HepG2 (cell line): ENCODE results near the gene PSMG3. TPM values are rescaled to one million over a fixed set of nuclear protein-coding genes. Genes with fewer than 3 reads are reported as not detected.

Experiments
- ATAC-seq: fragments of 200-7000 bp; cut with Tn5 transposase; 3 replicates; pipeline ENCODE4 v1.9.1; 2020; ENCODE audit warnings: mild to moderate bottlenecking, moderate library complexity
- BruUV-seq: library from RNA; stranded (reverse); fragments of 400-500 nt; replicated peaks from 2 replicates; lab custom pipeline; 2021; lab: Mats Ljungman, UMichigan
- CTCF ChIA-PET: fragments of 300-600 bp; formaldehyde crosslinking; extraction: SDS; loops from one replicate; lab custom pipeline; 2021; ENCODE audit warnings: low total read pairs, inconsistent platforms, low intra/inter-chr PET ratio; lab: Yijun Ruan, JAX
- POLR2A ChIA-PET: fragments of 350-600 bp; sonication (Branson Sonifier 250); formaldehyde crosslinking; loops from one replicate; lab custom pipeline; 2020; ENCODE audit warnings: antibody characterized with exemption, inconsistent platforms; lab: Yijun Ruan, JAX
- DNase-seq: peaks from one replicate; pipeline ENCODE4 v3.0.0-alpha.2; 2015; ENCODE audit warnings: low spot score
- FAIRE-seq: peaks from 3 replicates; lab custom pipeline; 2011; peaks lifted over from hg19 to GRCh38; lab: Jason Lieb, UNC
- H2AFZ ChIP-seq: one replicate; pipeline ENCODE4 v1.6.1; 2011; ENCODE audit warnings: low read length, inconsistent platforms
- H3K27ac ChIP-seq: fragments of 300-600 bp; 3 replicates; pipeline ENCODE4 v1.8.0; 2011; ENCODE audit warnings: mixed run types, mild to moderate bottlenecking, mixed read lengths, low read length, inconsistent platforms; ENCODE audit not compliant: insufficient read depth; ENCODE audit errors: extremely low read length
- H3K27me3 ChIP-seq, 2 experiments: fragments of 200-600 bp in 1 of 2; 2 replicates in 1 of 2; 3 replicates in 1 of 2; pipeline versions ENCODE4 v1.6.0 to v1.8.0; 2011; ENCODE audit warnings: low read length in 2 of 2, mild to moderate bottlenecking in 2 of 2, moderate library complexity in 2 of 2, inconsistent platforms in 1 of 2; ENCODE audit not compliant: insufficient read depth in 2 of 2, control insufficient read depth in 1 of 2
- H3K36me3 ChIP-seq, 2 experiments: fragments of 200-600 bp in 1 of 2; replicated peaks in 1 of 2; 2 replicates in 1 of 2; 3 replicates in 1 of 2; pipeline versions ENCODE4 v1.5.1 to v1.8.0; 2011; ENCODE audit warnings: low read length in 2 of 2, inconsistent platforms in 1 of 2; ENCODE audit not compliant: insufficient read depth in 2 of 2, control insufficient read depth in 1 of 2
- H3K4me1 ChIP-seq: 2 replicates; pipeline ENCODE4 v1.5.1; 2012; ENCODE audit warnings: low read length, inconsistent platforms; ENCODE audit not compliant: insufficient read depth
- H3K4me2 ChIP-seq: 2 replicates; pipeline ENCODE4 v1.6.0; 2011; ENCODE audit warnings: low read depth, low read length, inconsistent platforms
- H3K4me3 ChIP-seq, 3 experiments: fragments of 200-600 bp in 1 of 3; sonication (generic), shearing (Covaris generic) in 1 of 3; replicated peaks in 1 of 3; 2 replicates each; pipeline ENCODE4 v1.5.1; 2011 to 2016; ENCODE audit warnings: low read length in 3 of 3, inconsistent platforms in 2 of 3, low read depth in 2 of 3, mild to moderate bottlenecking in 2 of 3, control low read depth in 1 of 3, mixed read lengths in 1 of 3; ENCODE audit not compliant: insufficient read depth in 1 of 3
- H3K79me2 ChIP-seq: one replicate; pipeline ENCODE4 v1.6.1; 2011; ENCODE audit warnings: low read length, inconsistent platforms; ENCODE audit not compliant: insufficient read depth
- H3K9ac ChIP-seq: 2 replicates; pipeline ENCODE4 v1.6.0; 2011; ENCODE audit warnings: mild to moderate bottlenecking, low read depth, low read length, inconsistent platforms; ENCODE audit not compliant: insufficient read depth
- H3K9me3 ChIP-seq: 2 replicates; pipeline ENCODE4 v1.5.1; 2012; ENCODE audit warnings: mild to moderate bottlenecking, low read length
- H4K20me1 ChIP-seq: 2 replicates; pipeline ENCODE4 v1.6.0; 2011; ENCODE audit warnings: inconsistent platforms, mild to moderate bottlenecking, low read length, moderate library complexity; ENCODE audit not compliant: insufficient read depth
- AGO2 ChIP-seq: fragments of 200-400 bp; formaldehyde crosslinking; optimal IDR thresholded peaks from 2 replicates; pipeline ENCODE3; 2017; ENCODE audit warnings: mild to moderate bottlenecking, low read depth, low read length, moderate library complexity
- AKAP8 ChIP-seq: sonication (generic); formaldehyde crosslinking; IDR thresholded peaks from 2 replicates; pipeline ENCODE4 v1.5.1; 2020; ENCODE audit warnings: mild to moderate bottlenecking, missing genetic modification reagents
- HNRNPH1 ChIP-seq: fragments of 200-400 bp; formaldehyde crosslinking; optimal IDR thresholded peaks from 2 replicates; pipeline ENCODE3; 2017; ENCODE audit warnings: mild to moderate bottlenecking, low read depth, low read length
- KDM2A ChIP-seq: sonication (generic); formaldehyde crosslinking; IDR thresholded peaks from 2 replicates; pipeline ENCODE4 v1.4.0; 2020; ENCODE audit warnings: low read depth, missing genetic modification reagents, borderline replicate concordance
- KDM6A ChIP-seq: IDR thresholded peaks from 2 replicates; pipeline ENCODE4 v1.6.1; 2016; ENCODE audit warnings: low read depth
- POLR2A ChIP-seq, 2 experiments: IDR thresholded peaks; 2 replicates each; pipeline ENCODE4 v1.6.1; 2011; ENCODE audit warnings: low read depth in 2 of 2, low read length in 2 of 2, mild to moderate bottlenecking in 1 of 2, moderate library complexity in 1 of 2; ENCODE audit not compliant: insufficient read depth in 1 of 2
- POLR2AphosphoS2 ChIP-seq: IDR thresholded peaks from 2 replicates; pipeline ENCODE4 v1.6.1; 2011; ENCODE audit warnings: low read depth, low read length, improper control_type of control experiment
- POLR2G ChIP-seq: fragments of 200-400 bp; formaldehyde crosslinking; IDR thresholded peaks from 2 replicates; pipeline ENCODE4 v1.6.1; 2018; ENCODE audit warnings: mild to moderate bottlenecking, low read depth, low read length, moderate library complexity
- RBFOX2 ChIP-seq: fragments of 200-400 bp; formaldehyde crosslinking; IDR thresholded peaks from 2 replicates; pipeline ENCODE4 v1.6.1; 2017; ENCODE audit warnings: low read depth, mild to moderate bottlenecking, low read length
- ZNF232 ChIP-seq: sonication (generic); formaldehyde crosslinking; IDR thresholded peaks from 2 replicates; pipeline ENCODE4 v1.4.0; 2020; ENCODE audit warnings: missing genetic modification reagents, borderline replicate concordance
- ZNF580 ChIP-seq: IDR thresholded peaks from 2 replicates; pipeline ENCODE4 v1.6.1; 2016; ENCODE audit warnings: low read depth, borderline replicate concordance
- ZNF749 ChIP-seq: sonication (generic); formaldehyde crosslinking; IDR thresholded peaks from 2 replicates; pipeline ENCODE4 v1.8.0; 2022; ENCODE audit warnings: mild to moderate bottlenecking, missing genetic modification reagents, moderate library complexity, borderline replicate concordance
- WGBS: methylation state at CpG from one replicate; pipeline ENCODE4 v1.1.6; 2017; ENCODE audit warnings: low lambda C conversion rate; 5-methylcytosine and 5-hydroxymethylcytosine counted together
- in situ Hi-C: cut with HindIII; loops from 2 replicates; pipeline ENCODE4 v1.10.0; 2017; ENCODE audit warnings: low pct_unique_long_range_greater_than_20kb; ENCODE audit not compliant: extremely low pct_ligation_motif_present
- intact Hi-C: fragments of 100-400 bp; cut with micrococcal nuclease; formaldehyde crosslinking; loops from one replicate; pipeline ENCODE4 v1.10.0; 2022; ENCODE audit not compliant: unreplicated experiment
- polyA plus RNA-seq, 8 experiments: library from polyadenylated mRNA; depleted of rRNA in 3 of 8; stranded (reverse) in 7 of 8; unstranded in 1 of 8; fragments of >200 nt; fragmentation: Illumina TruSeq in 4 of 8; extraction: Trizol in 4 of 8; gene quantifications; 2 replicates each; pipeline versions ENCODE4 v1.2.1 to v1.2.3, GENCODE V29; 2011 to 2016; ENCODE audit warnings: low read depth in 4 of 8, missing spikeins in 1 of 8, mixed read lengths in 1 of 8; ENCODE audit not compliant: insufficient read depth in 1 of 8
- total RNA-seq, 5 experiments: library from RNA; depleted of rRNA; stranded (reverse); fragments of >200 nt; fragmentation: Illumina TruSeq; extraction: Trizol; gene quantifications; 2 replicates each; pipeline ENCODE4 v1.2.3, GENCODE V29; 2016; ENCODE audit warnings: low read depth in 1 of 5

PSMG3 gene
- total and polyA plus RNA-seq, 2 of the 13 experiments (the other 11 are each of a cell fraction or from before 2014, with no cell fraction given): 29.6 to 48.4 TPM

- CTCF ChIA-PET: no interaction called here
- no peak for DNase-seq
- TF ChIP-seq ZNF232 (CRISPR knock-in tag): 0 out of 2 replicates have a peak, but pooled peaks have one; percentile 28
- no peak for TF ChIP-seq ZNF580 (CRISPR knock-in tag)
- 0 out of 2 replicates have a peak, but pooled peaks have one; percentile 2 for TF ChIP-seq POLR2G
- no peak for TF ChIP-seq KDM6A (CRISPR knock-in tag)
- peak; percentile 23; the same call in 1 of the 2 replicates for TF ChIP-seq AKAP8 (CRISPR knock-in tag)
- peak; percentile 86 for TF ChIP-seq AGO2
- 0 out of 2 replicates have a peak, but pooled peaks have one; percentile 14 for TF ChIP-seq POLR2AphosphoS2
- peak in 1 of 2 experiments; percentile 18; a peak in 1 of 4 replicates for TF ChIP-seq POLR2A (IDR thresholded peaks at IDR 0.05; ENCODE audit: insufficient read depth in 1 of 2, low read depth in 2 of 2, low read length in 2 of 2)
- no peak for TF ChIP-seq ZNF749 (CRISPR knock-in tag)
- TF ChIP-seq KDM2A: 0 out of 2 replicates have a peak, but pooled peaks have one; percentile 24
- TF ChIP-seq HNRNPH1: peak; percentile 14
- TF ChIP-seq RBFOX2: peak; percentile 15; the same call in 1 of the 2 replicates
- TF ChIP-seq, all 625 proteins: peak for 9
- Histone ChIP-seq H2AFZ (no peak overlapping the region), H3K79me2 (peaks cover 17% of the 10 kb centered on the region), H3K9ac (no peak overlapping the region), H3K36me3 (peaks cover 12 to 27% of the 10 kb centered on the region in 2 experiments; a peak in 4 of 5 replicates), H3K9me3 (no peaks in the 10 kb centered on the region), H3K27ac (no peak overlapping the region), H3K4me1 (peaks cover 13% of the 10 kb centered on the region), H3K4me3 (no peak overlapping the region), H4K20me1 (no peaks in the 10 kb centered on the region), H3K27me3 (no peaks in the 10 kb centered on the region), H3K4me2 (no peak overlapping the region)
- intact Hi-C loops: no loop called here
- in situ Hi-C loops: no loop called here
- FAIRE-seq (no peak), ATAC-seq (no peak)
- BruUV-seq: no TSS peak
- WGBS: 96% methylated on average over 10 of the region's 33 CpGs
- POLR2A ChIA-PET: interaction anchor here (0.6 to 4.8 kb wide), 2 partner anchors 14 to 21 kb away, joined by 3 to 30 read pairs; partner anchors contain the start of gene TMEM184A
Observed at GRCh38 chr7:1541431-1542162, 28.2 kb downstream of the PSMG3 start.
